ENCODE results near the gene SH3PXD2A. TPM values are rescaled to one million over a fixed set of nuclear protein-coding genes. Genes with fewer than 3 reads are reported as not detected.

The SH3PXD2A gene
- total and polyA plus RNA-seq, 9 donors = 33.2 to 95.0 (median 73.9) TPM

GRCh38 chr10:103550229-103550628 lies 305.1 kb downstream of the SH3PXD2A start:
- Histone ChIP-seq H3K9me3 (replicated peaks; ENCODE audit: control insufficient read depth, low read depth, low read length) (no peaks in the 10 kb centered on the region), H3K4me3 (ENCODE audit: low read length) (no peak overlapping the region), H3K27me3 (ENCODE audit: control insufficient read depth, insufficient read depth, low read length) (no peaks in the 10 kb centered on the region), H3K4me1 (ENCODE audit: control insufficient read depth, insufficient read depth, low read length) (peaks cover 67% of the 10 kb centered on the region), H3K27ac (ENCODE audit: low read length) (peak overlapping the region; percentile 70), H3K36me3 (ENCODE audit: control insufficient read depth, insufficient read depth, low read length) (no peaks in the 10 kb centered on the region)
- WGBS (ENCODE audit: insufficient coverage) = 82% methylated on average over 1 of the region's 1 CpG
- peak; percentile 7 for DNase-seq

GRCh38 chr10:103549349-103549685 lies 306.1 kb downstream of the SH3PXD2A start:
- H3K27ac ChIP-seq (ENCODE audit: low read length) = peak overlapping the region; percentile 70
- H3K9me3 ChIP-seq (replicated peaks; ENCODE audit: control insufficient read depth, low read depth, low read length) = no peaks in the 10 kb centered on the region
- H3K4me1 ChIP-seq (ENCODE audit: control insufficient read depth, insufficient read depth, low read length) = peaks cover 68% of the 10 kb centered on the region
- no peak overlapping the region for H3K4me3 ChIP-seq (ENCODE audit: low read length)
- WGBS (ENCODE audit: insufficient coverage) = 100% methylated on average over 1 of the region's 3 CpGs
- H3K27me3 ChIP-seq (ENCODE audit: control insufficient read depth, insufficient read depth, low read length) = no peaks in the 10 kb centered on the region
- DNase-seq = no peak
- no peaks in the 10 kb centered on the region for H3K36me3 ChIP-seq (ENCODE audit: control insufficient read depth, insufficient read depth, low read length)

- Histone ChIP-seq H3K4me1 (ENCODE audit: control insufficient read depth, insufficient read depth, low read length) (peaks cover 68% of the 10 kb centered on the region), H3K4me3 (ENCODE audit: low read length) (no peak overlapping the region), H3K9me3 (replicated peaks; ENCODE audit: control insufficient read depth, low read depth, low read length) (no peaks in the 10 kb centered on the region), H3K27me3 (ENCODE audit: control insufficient read depth, insufficient read depth, low read length) (no peaks in the 10 kb centered on the region), H3K27ac (ENCODE audit: low read length) (peak overlapping the region; percentile 50), H3K36me3 (ENCODE audit: control insufficient read depth, insufficient read depth, low read length) (no peaks in the 10 kb centered on the region)
- DNase-seq = peak; percentile 82
- WGBS (ENCODE audit: insufficient coverage) = 83% methylated on average over 4 of the region's 12 CpGs
These were observed 306.6 kb downstream of the SH3PXD2A start for GRCh38 chr10:103548581-103549348.

- Histone ChIP-seq H3K36me3 (ENCODE audit: control insufficient read depth, insufficient read depth, low read length) (no peaks in the 10 kb centered on the region), H3K4me3 (ENCODE audit: low read length) (no peak overlapping the region), H3K9me3 (replicated peaks; ENCODE audit: control insufficient read depth, low read depth, low read length) (no peaks in the 10 kb centered on the region), H3K4me1 (ENCODE audit: control insufficient read depth, insufficient read depth, low read length) (peaks cover 71% of the 10 kb centered on the region), H3K27me3 (ENCODE audit: control insufficient read depth, insufficient read depth, low read length) (no peaks in the 10 kb centered on the region), H3K27ac (ENCODE audit: low read length) (no peak overlapping the region)
- no peak for DNase-seq
- WGBS (ENCODE audit: insufficient coverage) = no CpG with 5 or more reads among the region's 3 CpGs
These were observed 307.4 kb downstream of the SH3PXD2A start for GRCh38 chr10:103548006-103548405.

GRCh38 chr10:103547391-103547946 lies 307.9 kb downstream of the SH3PXD2A start:
- peaks cover 76% of the 10 kb centered on the region for H3K4me1 ChIP-seq (ENCODE audit: control insufficient read depth, insufficient read depth, low read length)
- DNase-seq = peak; percentile 54
- no peak overlapping the region for H3K27ac ChIP-seq (ENCODE audit: low read length)
- H3K36me3 ChIP-seq (ENCODE audit: control insufficient read depth, insufficient read depth, low read length) = no peaks in the 10 kb centered on the region
- 36% methylated on average over 9 of the region's 10 CpGs for WGBS (ENCODE audit: insufficient coverage)
- no peaks in the 10 kb centered on the region for H3K9me3 ChIP-seq (replicated peaks; ENCODE audit: control insufficient read depth, low read depth, low read length)
- H3K4me3 ChIP-seq (ENCODE audit: low read length) = no peak overlapping the region
- H3K27me3 ChIP-seq (ENCODE audit: control insufficient read depth, insufficient read depth, low read length) = no peaks in the 10 kb centered on the region

- DNase-seq = no peak
- no CpG with 5 or more reads among the region's 1 CpG for WGBS (ENCODE audit: insufficient coverage)
These were observed 309.0 kb downstream of the SH3PXD2A start for GRCh38 chr10:103546401-103546800.

GRCh38 chr10:103545771-103546281 lies 309.6 kb downstream of the SH3PXD2A start:
- DNase-seq = no peak
- peaks cover 74% of the 10 kb centered on the region for H3K4me1 ChIP-seq (ENCODE audit: control insufficient read depth, insufficient read depth, low read length)
- H3K27me3 ChIP-seq (ENCODE audit: control insufficient read depth, insufficient read depth, low read length) = no peaks in the 10 kb centered on the region
- WGBS (ENCODE audit: insufficient coverage) = 79% methylated on average over 3 of the region's 4 CpGs
- no peaks in the 10 kb centered on the region for H3K36me3 ChIP-seq (ENCODE audit: control insufficient read depth, insufficient read depth, low read length)
- H3K4me3 ChIP-seq (ENCODE audit: low read length) = no peak overlapping the region
- H3K9me3 ChIP-seq (replicated peaks; ENCODE audit: control insufficient read depth, low read depth, low read length) = no peaks in the 10 kb centered on the region
- H3K27ac ChIP-seq (ENCODE audit: low read length) = no peak overlapping the region

More at GRCh38 chr10:103546401-103546800, 309.0 kb downstream of the SH3PXD2A start:
- Histone ChIP-seq H3K27ac (ENCODE audit: low read length) (no peak overlapping the region), H3K9me3 (replicated peaks; ENCODE audit: control insufficient read depth, low read depth, low read length) (no peaks in the 10 kb centered on the region), H3K27me3 (ENCODE audit: control insufficient read depth, insufficient read depth, low read length) (no peaks in the 10 kb centered on the region), H3K4me1 (ENCODE audit: control insufficient read depth, insufficient read depth, low read length) (peaks cover 74% of the 10 kb centered on the region), H3K36me3 (ENCODE audit: control insufficient read depth, insufficient read depth, low read length) (no peaks in the 10 kb centered on the region), H3K4me3 (ENCODE audit: low read length) (no peak overlapping the region)

- H3K9me3 ChIP-seq (replicated peaks; ENCODE audit: control insufficient read depth, low read depth, low read length) = no peaks in the 10 kb centered on the region
- no peak overlapping the region for H3K27ac ChIP-seq (ENCODE audit: low read length)
- H3K4me1 ChIP-seq (ENCODE audit: control insufficient read depth, insufficient read depth, low read length) = peaks cover 70% of the 10 kb centered on the region
- no peaks in the 10 kb centered on the region for H3K27me3 ChIP-seq (ENCODE audit: control insufficient read depth, insufficient read depth, low read length)
- no peaks in the 10 kb centered on the region for H3K36me3 ChIP-seq (ENCODE audit: control insufficient read depth, insufficient read depth, low read length)
- 89% methylated on average over 1 of the region's 1 CpG for WGBS (ENCODE audit: insufficient coverage)
- H3K4me3 ChIP-seq (ENCODE audit: low read length) = no peak overlapping the region
- DNase-seq = no peak
These were observed 310.0 kb downstream of the SH3PXD2A start for GRCh38 chr10:103545366-103545765.

GRCh38 chr10:103544657-103545310 lies 310.6 kb downstream of the SH3PXD2A start:
- Histone ChIP-seq H3K4me3 (ENCODE audit: low read length) (no peak overlapping the region), H3K27me3 (ENCODE audit: control insufficient read depth, insufficient read depth, low read length) (no peaks in the 10 kb centered on the region), H3K36me3 (ENCODE audit: control insufficient read depth, insufficient read depth, low read length) (no peaks in the 10 kb centered on the region), H3K9me3 (replicated peaks; ENCODE audit: control insufficient read depth, low read depth, low read length) (no peaks in the 10 kb centered on the region), H3K27ac (ENCODE audit: low read length) (no peak overlapping the region), H3K4me1 (ENCODE audit: control insufficient read depth, insufficient read depth, low read length) (peaks cover 64% of the 10 kb centered on the region)
- 76% methylated on average over 6 of the region's 8 CpGs for WGBS (ENCODE audit: insufficient coverage)
- DNase-seq = no peak

Data from muscle of leg (tissue), 11 donors.